Measurements from ENCODE around the gene WDR45B. TPM values are rescaled to one million over a fixed set of nuclear protein-coding genes. Genes with fewer than 3 reads are reported as not detected.
A peak's percentile ranks its signal among the peaks of the same experiment; 100 is the strongest.
"Not testable (repeated sequence)": the region's sequence is repeated elsewhere in the genome, so short reads cannot be mapped to it uniquely, and the experiment has no call there.

WDR45B gene
- total RNA-seq, 2 donors from 2014 or later, result 68.0 to 75.7 TPM

GRCh38 chr17:82658796-82659452 is 10.7 kb upstream of the WDR45B start:
- no peak overlapping the region for H3K27ac Mint-ChIP-seq
- no peaks in the 10 kb centered on the region for H3K9me3 Mint-ChIP-seq
- no peak for DNase-seq (ENCODE audit: low spot score)
- no peaks in the 10 kb centered on the region for H3K27me3 Mint-ChIP-seq
- no peak overlapping the region for H3K4me3 Mint-ChIP-seq
- H3K36me3 Mint-ChIP-seq, result no peaks in the 10 kb centered on the region
- ATAC-seq, result no peak
- H3K4me1 Mint-ChIP-seq (ENCODE audit: low read depth in 2 of 2), result no peaks in the 10 kb centered on the region

DNA sequence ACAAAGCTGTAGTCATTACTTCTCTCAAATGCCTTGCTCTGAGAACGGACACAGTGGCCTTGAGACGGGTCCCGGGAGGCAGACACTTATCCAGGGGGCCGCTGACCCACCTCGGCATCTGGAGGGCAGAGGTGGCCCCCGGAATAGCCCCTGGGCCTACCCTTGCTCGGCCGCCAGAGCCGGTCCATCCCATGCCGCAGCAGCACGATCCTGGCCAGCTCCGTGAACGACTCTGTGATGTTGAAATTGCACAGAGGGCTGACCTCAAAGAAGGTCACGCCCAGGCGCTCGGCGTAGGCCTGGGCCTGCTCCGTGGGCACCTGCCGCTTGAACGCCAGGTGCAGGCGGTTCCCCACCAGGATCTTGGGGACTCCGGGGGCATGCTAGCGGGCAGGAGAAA is 10.1 kb upstream of the WDR45B start:
- Mint-ChIP-seq H3K4me3 (no peak overlapping the region), H3K27ac (no peak overlapping the region), H3K36me3 (no peaks in the 10 kb centered on the region), H3K4me1 (ENCODE audit: low read depth in 2 of 2) (no peaks in the 10 kb centered on the region), H3K27me3 (no peaks in the 10 kb centered on the region), H3K9me3 (no peaks in the 10 kb centered on the region)
- DNase-seq (ENCODE audit: low spot score) (no peak), ATAC-seq (no peak)

- Mint-ChIP-seq H3K27me3 (no peaks in the 10 kb centered on the region), H3K36me3 (no peaks in the 10 kb centered on the region), H3K27ac (no peak overlapping the region), H3K4me1 (ENCODE audit: low read depth in 2 of 2) (no peaks in the 10 kb centered on the region), H3K4me3 (no peak overlapping the region), H3K9me3 (no peaks in the 10 kb centered on the region)
- DNase-seq (ENCODE audit: low spot score), result no peak
- no peak for ATAC-seq
Measured at GRCh38 chr17:82657926-82658325, 9.7 kb upstream of the WDR45B start.

DNA sequence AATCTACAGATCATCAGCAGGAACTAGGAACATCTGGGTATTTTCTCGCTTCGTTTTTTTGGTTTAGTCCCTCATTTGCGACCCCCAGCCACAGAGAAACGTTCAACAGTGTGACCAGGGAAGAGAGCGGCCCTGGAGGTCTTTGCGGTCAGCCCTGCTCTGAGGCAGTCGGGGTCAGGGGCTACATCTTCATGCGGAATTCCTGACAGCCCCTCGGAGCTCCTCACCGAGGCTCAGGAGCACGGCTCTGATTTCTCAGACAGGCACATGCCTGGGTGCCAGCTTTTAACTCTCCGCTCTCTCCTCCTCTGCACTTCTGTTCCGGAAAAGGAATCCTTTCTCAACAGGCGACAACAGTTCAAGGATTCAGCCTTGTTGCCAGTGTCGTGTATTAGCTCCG is 8.0 kb upstream of the WDR45B start:
- H3K27ac Mint-ChIP-seq, result no peak overlapping the region
- DNase-seq (ENCODE audit: low spot score), result no peak
- no peaks in the 10 kb centered on the region for H3K9me3 Mint-ChIP-seq
- ATAC-seq, result no peak
- no peaks in the 10 kb centered on the region for H3K27me3 Mint-ChIP-seq
- no peaks in the 10 kb centered on the region for H3K36me3 Mint-ChIP-seq
- H3K4me1 Mint-ChIP-seq (ENCODE audit: low read depth in 2 of 2), result no peaks in the 10 kb centered on the region
- H3K4me3 Mint-ChIP-seq, result no peak overlapping the region

DNA sequence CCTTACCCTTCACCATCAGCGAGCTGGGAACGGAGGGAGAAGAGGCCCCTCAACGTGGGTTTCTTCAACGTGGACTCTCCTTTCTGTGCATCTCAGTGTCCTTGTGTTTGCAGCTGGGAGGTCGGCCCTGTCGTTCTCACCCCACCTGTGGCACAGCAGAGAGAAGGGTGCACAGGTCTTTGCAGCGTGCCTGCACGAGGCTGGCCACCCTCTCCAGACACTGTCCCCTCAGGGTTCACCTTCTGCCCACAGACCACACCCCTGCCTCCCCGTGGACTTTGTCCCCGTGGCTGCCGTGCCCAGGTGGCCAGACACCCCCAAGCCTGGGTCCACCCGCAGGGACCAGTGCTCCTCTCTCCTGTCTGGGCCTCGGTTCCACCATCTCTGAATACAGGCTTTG is 7.3 kb upstream of the WDR45B start:
- Mint-ChIP-seq H3K27me3 (no peaks in the 10 kb centered on the region), H3K4me3 (no peak overlapping the region), H3K4me1 (ENCODE audit: low read depth in 2 of 2) (no peaks in the 10 kb centered on the region), H3K9me3 (no peaks in the 10 kb centered on the region), H3K36me3 (no peaks in the 10 kb centered on the region), H3K27ac (no peak overlapping the region)
- ATAC-seq (no peak), DNase-seq (ENCODE audit: low spot score) (no peak)

GRCh38 chr17:82655038-82655479 is 6.8 kb upstream of the WDR45B start:
- ATAC-seq (no peak), DNase-seq (ENCODE audit: low spot score) (no peak)
- Mint-ChIP-seq H3K27me3 (no peaks in the 10 kb centered on the region), H3K9me3 (no peaks in the 10 kb centered on the region), H3K27ac (no peak overlapping the region), H3K4me1 (ENCODE audit: low read depth in 2 of 2) (no peaks in the 10 kb centered on the region), H3K36me3 (no peaks in the 10 kb centered on the region), H3K4me3 (no peak overlapping the region)

DNA sequence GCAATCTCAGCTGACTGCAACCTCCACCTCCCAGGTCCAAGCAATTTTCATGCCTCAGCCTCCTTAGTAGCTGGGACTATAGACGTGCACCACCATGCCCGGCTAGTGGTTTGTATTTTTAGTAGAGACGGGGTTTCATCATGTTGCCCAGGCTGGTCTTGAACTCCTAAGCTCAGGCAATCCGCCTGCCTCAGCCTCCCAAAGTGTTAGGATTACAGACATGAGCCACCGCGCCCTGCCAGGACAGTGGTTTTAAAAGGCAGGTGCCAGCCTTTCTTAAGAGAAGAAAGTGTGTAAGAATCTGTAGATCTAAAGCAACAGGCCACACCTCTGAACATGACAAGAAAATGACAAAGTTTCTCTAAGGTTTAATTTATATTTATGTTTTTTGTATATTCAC is 6.4 kb upstream of the WDR45B start:
- ATAC-seq; H3K9me3 Mint-ChIP-seq; H3K27ac Mint-ChIP-seq; H3K4me3 Mint-ChIP-seq; DNase-seq (ENCODE audit: low spot score); H3K27me3 Mint-ChIP-seq; H3K4me1 Mint-ChIP-seq (ENCODE audit: low read depth in 2 of 2); H3K36me3 Mint-ChIP-seq: not testable (repeated sequence)

GRCh38 chr17:82653651-82654528 is 5.6 kb upstream of the WDR45B start:
- Mint-ChIP-seq H3K9me3 (no peaks in the 10 kb centered on the region), H3K4me3 (no peak overlapping the region), H3K4me1 (ENCODE audit: low read depth in 2 of 2) (peaks cover 2 to 4% of the 10 kb centered on the region in 2 donors), H3K27ac (no peak overlapping the region), H3K27me3 (no peaks in the 10 kb centered on the region), H3K36me3 (no peaks in the 10 kb centered on the region)
- DNase-seq (ENCODE audit: low spot score) (no peak), ATAC-seq (no peak)

- no peaks in the 10 kb centered on the region for H3K27me3 Mint-ChIP-seq
Measured at GRCh38 chr17:82650723-82651122, 2.5 kb upstream of the WDR45B start.

GRCh38 chr17:82649501-82650261 is 1.4 kb upstream of the WDR45B start:
- H3K4me1 Mint-ChIP-seq (ENCODE audit: low read depth in 2 of 2), result peaks cover 17 to 23% of the 10 kb centered on the region in 2 donors

More at GRCh38 chr17:82650723-82651122, 2.5 kb upstream of the WDR45B start:
- Mint-ChIP-seq H3K9me3 (no peaks in the 10 kb centered on the region), H3K4me3 (no peak overlapping the region), H3K4me1 (ENCODE audit: low read depth in 2 of 2) (peaks cover 10 to 17% of the 10 kb centered on the region in 2 donors), H3K27ac (no peak overlapping the region), H3K36me3 (no peaks in the 10 kb centered on the region)
- DNase-seq (ENCODE audit: low spot score) (no peak), ATAC-seq (no peak)

DNA sequence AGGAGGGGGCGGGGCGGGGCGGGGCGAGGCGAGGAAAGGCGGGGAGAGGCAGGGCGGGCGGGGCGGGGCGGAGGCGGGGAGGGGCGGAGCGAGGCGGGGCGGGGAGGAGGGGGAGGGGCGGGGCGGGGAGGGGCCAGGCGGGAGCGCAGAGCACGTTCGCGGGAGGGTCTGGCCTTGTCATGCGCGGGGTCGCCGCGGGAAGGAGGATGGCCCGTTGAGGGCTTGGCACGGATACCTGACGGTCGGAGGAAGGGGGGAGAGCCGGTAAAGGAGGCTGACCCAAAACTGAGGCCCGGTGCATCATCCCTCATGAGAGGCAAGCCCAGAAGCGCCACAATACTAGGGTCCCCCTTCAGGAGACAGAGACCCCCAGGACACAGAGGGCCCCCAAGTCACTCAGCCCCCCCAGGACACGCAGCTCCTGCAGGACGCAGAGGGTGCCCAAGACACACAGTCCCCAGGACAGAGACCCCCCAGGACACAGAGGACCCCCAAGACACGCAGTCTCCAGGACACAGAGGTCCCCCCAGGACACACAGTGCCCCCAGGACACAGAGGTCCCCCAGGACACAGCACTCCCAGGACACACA is 593 bp upstream of the WDR45B start:
- Mint-ChIP-seq H3K27ac (peak overlapping the region; percentile 62 to 64), H3K4me3 (peak overlapping the region; percentile 65), H3K27me3 (no peaks in the 10 kb centered on the region), H3K36me3 (no peaks in the 10 kb centered on the region), H3K4me1 (ENCODE audit: low read depth in 2 of 2) (peaks cover 23 to 25% of the 10 kb centered on the region in 2 donors), H3K9me3 (no peaks in the 10 kb centered on the region)
- peak; percentile 67 for DNase-seq (ENCODE audit: low spot score)
- ATAC-seq, result peak; percentile 14 to 34

More at GRCh38 chr17:82649501-82650261, 1.4 kb upstream of the WDR45B start:
- DNase-seq (ENCODE audit: low spot score) (no peak), ATAC-seq (no peak)
- Mint-ChIP-seq H3K36me3 (no peaks in the 10 kb centered on the region), H3K9me3 (no peaks in the 10 kb centered on the region), H3K27me3 (no peaks in the 10 kb centered on the region), H3K27ac (peak overlapping the region; percentile 62 to 64), H3K4me3 (peak overlapping the region; percentile 65)

GRCh38 chr17:82647593-82648164 is 565 bp downstream of the WDR45B start:
- Mint-ChIP-seq H3K4me3 (peak overlapping the region; percentile 81), H3K4me1 (ENCODE audit: low read depth in 2 of 2) (peaks cover 23 to 30% of the 10 kb centered on the region in 2 donors), H3K27ac (peak overlapping the region; percentile 74 to 82), H3K36me3 (no peaks in the 10 kb centered on the region), H3K27me3 (no peaks in the 10 kb centered on the region), H3K9me3 (no peaks in the 10 kb centered on the region)
- DNase-seq (ENCODE audit: low spot score), result peak; percentile 77
- ATAC-seq, result peak; percentile 36 to 50

DNA sequence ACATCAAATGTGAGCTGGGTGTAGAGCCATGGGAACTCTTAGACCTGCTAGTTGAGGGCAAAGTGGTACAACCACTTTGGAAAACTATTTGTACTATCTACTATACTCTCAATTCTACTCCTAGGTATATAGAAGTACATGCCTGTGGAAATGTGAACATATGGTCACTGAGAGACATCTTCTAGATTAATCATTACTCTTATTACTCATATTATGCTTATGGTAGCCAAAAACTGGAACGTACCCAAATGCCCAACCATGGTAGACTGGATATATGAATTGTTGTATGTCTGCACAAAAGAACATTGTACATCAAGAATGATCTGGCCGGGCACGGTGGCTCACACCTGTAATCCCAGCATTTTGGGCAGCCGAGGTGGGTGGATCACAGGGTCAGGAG is 2.7 kb downstream of the WDR45B start:
- peak overlapping the region; percentile 81 for H3K4me3 Mint-ChIP-seq
- H3K27ac Mint-ChIP-seq, result peak overlapping the region; percentile 37 to 82
- DNase-seq (ENCODE audit: low spot score), result peak; percentile 16
- no peaks in the 10 kb centered on the region for H3K27me3 Mint-ChIP-seq
- no peak for ATAC-seq
- H3K36me3 Mint-ChIP-seq, result no peaks in the 10 kb centered on the region
- no peaks in the 10 kb centered on the region for H3K9me3 Mint-ChIP-seq
- H3K4me1 Mint-ChIP-seq (ENCODE audit: low read depth in 2 of 2), result peaks cover 23 to 36% of the 10 kb centered on the region in 2 donors
